Vagina (tissue), 2 donors: ENCODE results near the gene SRSF6.

Experiments
- CTCF ChIP-seq, 3 experiments: fragments of 450-650 bp in 2 of 3; fragments of 200-600 bp in 1 of 3; sonication (generic) in 1 of 3; IDR thresholded peaks; one replicate each; pipeline ENCODE4 v1.5.1; 2017 to 2019; ENCODE audit warnings: antibody characterized with exemption in 3 of 3, mild to moderate bottlenecking in 2 of 3, moderate library complexity in 2 of 3
- POLR2A ChIP-seq, 2 donors: fragments of 450-650 bp; IDR thresholded peaks; one replicate each; pipeline ENCODE4 v1.6.1; 2017; ENCODE audit warnings: antibody characterized with exemption in 2 of 2, mild to moderate bottlenecking in 2 of 2, moderate library complexity in 2 of 2
- POLR2AphosphoS5 ChIP-seq, 2 donors: sonication (generic); formaldehyde crosslinking; IDR thresholded peaks; one replicate each; pipeline ENCODE4 v1.9.0; 2017; ENCODE audit warnings: antibody characterized with exemption in 2 of 2, mild to moderate bottlenecking in 2 of 2, low read depth in 1 of 2; ENCODE audit not compliant: insufficient read depth in 1 of 2

- no peak for TF ChIP-seq CTCF (IDR thresholded peaks at IDR 0.05)
- no peak for TF ChIP-seq POLR2AphosphoS5 (IDR thresholded peaks at IDR 0.05; ENCODE audit: insufficient read depth in 1 of 2, low read depth in 1 of 2)
- no peak for TF ChIP-seq POLR2A (IDR thresholded peaks at IDR 0.05)
Measured at GRCh38 chr20:43438578-43439316, 18.9 kb upstream of the SRSF6 start.
